MCF 10A (cell line): ENCODE measurements around the gene KRT34. TPM values are rescaled to one million over a fixed set of nuclear protein-coding genes. Genes with fewer than 3 reads are reported as not detected.

ENCODE experiments used
- BruUV-seq: library from RNA; stranded (reverse); fragments of 400-500 nt; replicated peaks from 2 replicates; lab custom pipeline; 2021; lab: Mats Ljungman, UMichigan
- CTCF ChIA-PET: fragments of 300-600 bp; sonication (Branson Sonifier 250); formaldehyde crosslinking; extraction: SDS; loops from one replicate; lab custom pipeline; 2021; ENCODE audit warnings: antibody characterized with exemption, inconsistent platforms; lab: Yijun Ruan, JAX
- POLR2A ChIA-PET: fragments of 300-600, 350-650 bp; sonication (Branson Sonifier 250); formaldehyde crosslinking; extraction: SDS; loops from one replicate; lab custom pipeline; 2020; ENCODE audit warnings: antibody characterized with exemption, inconsistent platforms; lab: Yijun Ruan, JAX
- DNase-seq: peaks from one replicate; pipeline ENCODE4 v3.0.0-alpha.2; 2018; ENCODE audit not compliant: unreplicated experiment
- H3K27ac Mint-ChIP-seq: one replicate; pipeline ENCODE4 v1.8.0; 2022; ENCODE audit warnings: mild to moderate bottlenecking, low read depth, mixed read lengths; ENCODE audit not compliant: unreplicated experiment
- H3K27me3 Mint-ChIP-seq: one replicate; pipeline ENCODE4 v1.8.0; 2022; ENCODE audit warnings: mixed read lengths; ENCODE audit not compliant: insufficient read depth, unreplicated experiment
- H3K36me3 Mint-ChIP-seq: one replicate; pipeline ENCODE4 v1.8.0; 2022; ENCODE audit warnings: mild to moderate bottlenecking, moderate library complexity, mixed read lengths; ENCODE audit not compliant: insufficient read depth, unreplicated experiment
- H3K4me1 Mint-ChIP-seq: one replicate; pipeline ENCODE4 v1.8.0; 2022; ENCODE audit warnings: mixed read lengths; ENCODE audit not compliant: insufficient read depth, unreplicated experiment
- H3K4me3 Mint-ChIP-seq: one replicate; pipeline ENCODE4 v1.8.0; 2022; ENCODE audit warnings: mild to moderate bottlenecking, moderate library complexity, mixed read lengths; ENCODE audit not compliant: unreplicated experiment
- H3K9me3 Mint-ChIP-seq: one replicate; pipeline ENCODE4 v1.8.0; 2022; ENCODE audit warnings: mixed read lengths; ENCODE audit not compliant: unreplicated experiment
- intact Hi-C: fragments of 100-400 bp; cut with micrococcal nuclease; formaldehyde crosslinking; loops from 2 replicates; pipeline ENCODE4 v1.14.1; 2022
- total RNA-seq: library from RNA; stranded (reverse); gene quantifications from 2 replicates; pipeline ENCODE4 v1.2.3, GENCODE V29; 2022
- TF ChIP-seq, protein P1 (sequence below): fragments of 200-600 bp; IDR thresholded peaks from one replicate; pipeline ENCODE4 v1.8.0; 2022; ENCODE audit warnings: antibody characterized with exemption, mild to moderate bottlenecking; ENCODE audit not compliant: unreplicated experiment

The KRT34 gene
- total RNA-seq, 1 experiment from 2014 or later = 0.40 TPM

DNA sequence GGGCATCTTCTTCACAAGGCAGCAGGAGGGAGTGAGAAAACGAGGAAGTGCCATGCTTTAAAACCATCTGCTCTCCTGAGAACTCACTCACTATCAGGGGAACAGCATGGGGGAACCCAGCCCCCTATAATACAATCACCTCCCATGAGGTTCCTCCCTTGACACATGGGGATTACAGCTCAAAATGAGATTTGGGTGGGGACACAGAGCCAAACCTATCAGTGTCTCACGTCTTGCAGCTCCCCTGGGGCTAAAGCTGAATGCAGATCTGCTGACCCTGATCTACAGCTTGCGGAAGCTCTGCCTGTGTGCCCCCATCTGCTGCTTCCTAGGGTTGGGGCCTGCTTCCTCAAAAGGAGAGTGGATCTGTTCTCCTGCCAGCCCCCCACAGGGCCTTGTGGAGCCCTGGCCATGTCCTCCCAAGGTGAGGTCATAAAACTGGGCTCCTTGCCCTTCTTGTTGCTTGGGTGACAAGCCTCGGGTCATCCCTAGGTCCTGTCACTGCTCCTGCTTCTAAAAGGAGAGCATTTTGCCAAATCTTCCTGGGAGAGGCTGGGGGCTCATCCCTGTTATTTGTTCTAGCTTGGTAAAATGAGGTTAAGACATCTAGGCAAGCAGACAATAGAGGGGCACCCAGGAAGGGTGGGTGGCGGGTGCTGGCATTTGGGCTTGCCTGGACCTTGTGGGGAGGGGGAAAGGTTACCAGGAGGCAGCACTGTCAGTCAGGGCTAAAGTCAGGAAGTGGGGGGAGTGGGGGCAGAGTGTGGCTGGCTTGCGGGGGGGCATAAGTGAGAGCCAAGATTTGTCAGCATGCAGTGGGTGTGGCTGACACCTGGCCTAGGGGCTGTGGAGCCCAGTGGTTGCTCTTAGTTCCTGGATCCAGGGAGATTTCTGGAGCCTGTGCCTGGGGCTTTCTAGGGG, 47.5 kb downstream of the KRT34 start:
- Mint-ChIP-seq H3K36me3 (no peaks in the 10 kb centered on the region), H3K27me3 (peaks cover 11% of the 10 kb centered on the region), H3K27ac (no peak overlapping the region), H3K4me1 (peaks cover 10% of the 10 kb centered on the region), H3K9me3 (no peaks in the 10 kb centered on the region), H3K4me3 (no peak overlapping the region)
- POLR2A ChIA-PET = no interaction called here
- TF ChIP-seq, protein P1, sequence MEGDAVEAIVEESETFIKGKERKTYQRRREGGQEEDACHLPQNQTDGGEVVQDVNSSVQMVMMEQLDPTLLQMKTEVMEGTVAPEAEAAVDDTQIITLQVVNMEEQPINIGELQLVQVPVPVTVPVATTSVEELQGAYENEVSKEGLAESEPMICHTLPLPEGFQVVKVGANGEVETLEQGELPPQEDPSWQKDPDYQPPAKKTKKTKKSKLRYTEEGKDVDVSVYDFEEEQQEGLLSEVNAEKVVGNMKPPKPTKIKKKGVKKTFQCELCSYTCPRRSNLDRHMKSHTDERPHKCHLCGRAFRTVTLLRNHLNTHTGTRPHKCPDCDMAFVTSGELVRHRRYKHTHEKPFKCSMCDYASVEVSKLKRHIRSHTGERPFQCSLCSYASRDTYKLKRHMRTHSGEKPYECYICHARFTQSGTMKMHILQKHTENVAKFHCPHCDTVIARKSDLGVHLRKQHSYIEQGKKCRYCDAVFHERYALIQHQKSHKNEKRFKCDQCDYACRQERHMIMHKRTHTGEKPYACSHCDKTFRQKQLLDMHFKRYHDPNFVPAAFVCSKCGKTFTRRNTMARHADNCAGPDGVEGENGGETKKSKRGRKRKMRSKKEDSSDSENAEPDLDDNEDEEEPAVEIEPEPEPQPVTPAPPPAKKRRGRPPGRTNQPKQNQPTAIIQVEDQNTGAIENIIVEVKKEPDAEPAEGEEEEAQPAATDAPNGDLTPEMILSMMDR = no peak
- intact Hi-C loops = no loop called here
- no peak for DNase-seq
- no TSS peak for BruUV-seq
- CTCF ChIA-PET = interaction anchor here (0.9 kb wide), 1 partner anchor 14 kb away, joined by 3 read pairs; no protein-coding TSS in a partner anchor

DNA sequence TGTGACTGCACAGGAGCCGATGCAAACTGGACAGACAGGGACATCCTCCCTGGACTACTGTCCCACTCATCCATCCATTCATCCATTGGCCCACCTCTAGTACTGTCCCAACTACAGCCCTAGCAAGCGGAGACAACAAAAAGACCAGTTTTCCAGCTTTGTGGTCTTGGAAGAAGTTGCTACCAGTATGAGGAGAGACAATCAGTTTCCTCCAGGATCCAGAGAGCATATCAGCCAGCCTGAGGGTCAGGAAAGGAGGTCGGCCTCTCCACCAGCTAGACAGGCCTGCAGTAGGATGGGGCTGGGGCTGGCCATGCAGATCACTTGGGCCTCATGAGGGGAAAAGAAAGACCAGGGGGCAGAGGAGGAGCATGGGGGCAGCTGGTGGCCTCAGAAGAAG, 48.3 kb downstream of the KRT34 start:
- BruUV-seq = no TSS peak
- H3K4me3 Mint-ChIP-seq = no peak overlapping the region
- intact Hi-C loops = no loop called here
- TF ChIP-seq, protein P1 = no peak
- POLR2A ChIA-PET = no interaction called here
- CTCF ChIA-PET = interaction anchor here (0.6 to 0.9 kb wide), 3 partner anchors 15 to 487 kb away, joined by 3 to 4 read pairs (median 4); no protein-coding TSS in a partner anchor
- DNase-seq = no peak
- peaks cover 2% of the 10 kb centered on the region for H3K4me1 Mint-ChIP-seq
- H3K27me3 Mint-ChIP-seq = peaks cover 11% of the 10 kb centered on the region
- H3K27ac Mint-ChIP-seq = no peak overlapping the region
- no peaks in the 10 kb centered on the region for H3K9me3 Mint-ChIP-seq
- H3K36me3 Mint-ChIP-seq = no peaks in the 10 kb centered on the region

DNA sequence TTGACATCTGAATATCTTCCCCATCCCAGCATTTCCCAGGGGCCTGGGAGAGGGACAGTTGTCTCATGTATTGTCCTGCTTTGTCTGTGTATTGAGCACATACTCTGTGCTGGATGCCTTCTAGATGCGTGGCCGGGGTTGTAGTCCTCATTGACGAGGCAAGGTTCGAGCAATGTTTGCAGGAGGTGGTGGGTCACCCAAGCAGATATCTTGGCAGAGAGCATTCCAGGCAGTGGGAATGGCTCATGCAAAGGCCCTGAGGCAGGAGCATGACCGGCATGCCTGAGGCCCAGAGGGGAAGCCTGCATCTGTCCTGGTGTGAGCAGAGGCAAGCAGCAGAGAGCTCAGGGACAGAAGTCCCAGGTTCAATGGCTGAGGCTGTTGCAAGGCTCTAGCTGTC, 49.0 kb downstream of the KRT34 start:
- no peaks in the 10 kb centered on the region for H3K4me1 Mint-ChIP-seq
- TF ChIP-seq, protein P1 = no peak
- H3K4me3 Mint-ChIP-seq = no peak overlapping the region
- H3K27me3 Mint-ChIP-seq = peaks cover 11% of the 10 kb centered on the region
- ChIA-PET CTCF (interaction anchor here (0.6 to 2.0 kb wide), 3 partner anchors 11 to 487 kb away, joined by 3 to 15 read pairs (median 4); no protein-coding TSS in a partner anchor), POLR2A (interaction anchor here (1.5 kb wide), 1 partner anchor 16 kb away, joined by 3 read pairs; no protein-coding TSS in a partner anchor)
- H3K27ac Mint-ChIP-seq = no peak overlapping the region
- intact Hi-C loops = no loop called here
- DNase-seq = no peak
- H3K36me3 Mint-ChIP-seq = no peaks in the 10 kb centered on the region
- no peaks in the 10 kb centered on the region for H3K9me3 Mint-ChIP-seq
- BruUV-seq = no TSS peak

DNA sequence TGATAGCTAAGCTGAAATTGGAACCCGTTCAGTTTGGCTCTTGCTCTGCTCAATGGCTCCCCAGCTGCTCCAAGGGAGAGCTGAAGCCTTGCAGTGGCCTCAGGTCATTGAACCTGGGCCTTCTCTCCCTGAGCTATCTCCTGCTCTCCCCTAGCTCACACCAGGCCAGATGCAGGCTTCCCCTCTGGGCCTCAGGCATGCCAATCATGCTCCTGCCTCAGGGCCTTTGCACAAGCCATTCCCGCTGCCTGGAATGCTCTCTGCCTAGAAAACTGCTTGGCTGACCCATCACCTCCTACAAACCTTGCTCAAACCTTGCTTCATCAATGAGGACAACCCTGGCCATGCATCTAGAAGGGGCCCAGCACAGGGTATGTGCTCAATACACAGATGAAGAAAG, 49.9 kb downstream of the KRT34 start:
- Mint-ChIP-seq H3K27me3 (peaks cover 11% of the 10 kb centered on the region), H3K9me3 (no peaks in the 10 kb centered on the region), H3K27ac (no peak overlapping the region), H3K4me1 (no peaks in the 10 kb centered on the region), H3K36me3 (no peaks in the 10 kb centered on the region), H3K4me3 (no peak overlapping the region)
- BruUV-seq = no TSS peak
- ChIA-PET CTCF (interaction anchor here (0.5 to 2.0 kb wide), 5 partner anchors 10 to 387 kb away, joined by 3 to 15 read pairs (median 3); no protein-coding TSS in a partner anchor), POLR2A (interaction anchor here (0.5 to 1.5 kb wide), 3 partner anchors 16 to 498 kb away, joined by 3 to 4 read pairs (median 3); no protein-coding TSS in a partner anchor)
- TF ChIP-seq, protein P1 = no peak
- DNase-seq = no peak
- intact Hi-C loops = no loop called here
